ENCODE results near the gene ATCAY. TPM values are rescaled to one million over a fixed set of nuclear protein-coding genes. Genes with fewer than 3 reads are reported as not detected.

ATCAY gene
- total RNA-seq, 4 donors from 2014 or later: not detected

DNA sequence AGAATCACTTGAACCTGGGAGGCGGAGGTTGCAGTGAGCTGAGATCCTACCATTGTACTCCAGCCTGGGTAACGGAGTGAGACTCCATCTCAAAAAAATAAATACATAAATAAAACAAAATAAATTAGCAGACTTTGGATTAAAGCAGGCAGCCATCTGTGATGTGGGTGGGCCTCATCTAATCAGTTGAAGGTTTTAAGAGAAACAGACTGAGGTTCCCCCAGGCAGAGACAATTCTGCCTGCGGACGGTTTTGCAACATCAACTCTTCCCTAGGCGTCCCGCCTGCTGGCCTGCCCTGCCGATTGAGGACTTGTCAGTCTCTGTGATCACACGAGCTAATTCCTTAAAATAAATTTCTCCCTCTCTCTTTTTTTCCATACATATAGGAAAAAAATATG, 23.7 kb downstream of the ATCAY start:
- Histone ChIP-seq H3K36me3 (no peaks in the 10 kb centered on the region), H3K9me3 (no peaks in the 10 kb centered on the region), H3K4me1 (no peaks in the 10 kb centered on the region), H3K27me3 (peaks cover 13% of the 10 kb centered on the region), H3K4me3 (no peak overlapping the region), H3K27ac (no peak overlapping the region)
- TF ChIP-seq EP300 (IDR thresholded peaks at IDR 0.05) (no peak), POLR2AphosphoS5 (IDR thresholded peaks at IDR 0.05) (no peak), POLR2A (IDR thresholded peaks at IDR 0.05) (no peak)
- TF ChIP-seq, protein P1, sequence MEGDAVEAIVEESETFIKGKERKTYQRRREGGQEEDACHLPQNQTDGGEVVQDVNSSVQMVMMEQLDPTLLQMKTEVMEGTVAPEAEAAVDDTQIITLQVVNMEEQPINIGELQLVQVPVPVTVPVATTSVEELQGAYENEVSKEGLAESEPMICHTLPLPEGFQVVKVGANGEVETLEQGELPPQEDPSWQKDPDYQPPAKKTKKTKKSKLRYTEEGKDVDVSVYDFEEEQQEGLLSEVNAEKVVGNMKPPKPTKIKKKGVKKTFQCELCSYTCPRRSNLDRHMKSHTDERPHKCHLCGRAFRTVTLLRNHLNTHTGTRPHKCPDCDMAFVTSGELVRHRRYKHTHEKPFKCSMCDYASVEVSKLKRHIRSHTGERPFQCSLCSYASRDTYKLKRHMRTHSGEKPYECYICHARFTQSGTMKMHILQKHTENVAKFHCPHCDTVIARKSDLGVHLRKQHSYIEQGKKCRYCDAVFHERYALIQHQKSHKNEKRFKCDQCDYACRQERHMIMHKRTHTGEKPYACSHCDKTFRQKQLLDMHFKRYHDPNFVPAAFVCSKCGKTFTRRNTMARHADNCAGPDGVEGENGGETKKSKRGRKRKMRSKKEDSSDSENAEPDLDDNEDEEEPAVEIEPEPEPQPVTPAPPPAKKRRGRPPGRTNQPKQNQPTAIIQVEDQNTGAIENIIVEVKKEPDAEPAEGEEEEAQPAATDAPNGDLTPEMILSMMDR (IDR thresholded peaks at IDR 0.05): no peak
- no peak for DNase-seq (ENCODE audit: low spot score in 2 of 2)
- 88% methylated on average over 8 of the region's 8 CpGs for WGBS

DNA sequence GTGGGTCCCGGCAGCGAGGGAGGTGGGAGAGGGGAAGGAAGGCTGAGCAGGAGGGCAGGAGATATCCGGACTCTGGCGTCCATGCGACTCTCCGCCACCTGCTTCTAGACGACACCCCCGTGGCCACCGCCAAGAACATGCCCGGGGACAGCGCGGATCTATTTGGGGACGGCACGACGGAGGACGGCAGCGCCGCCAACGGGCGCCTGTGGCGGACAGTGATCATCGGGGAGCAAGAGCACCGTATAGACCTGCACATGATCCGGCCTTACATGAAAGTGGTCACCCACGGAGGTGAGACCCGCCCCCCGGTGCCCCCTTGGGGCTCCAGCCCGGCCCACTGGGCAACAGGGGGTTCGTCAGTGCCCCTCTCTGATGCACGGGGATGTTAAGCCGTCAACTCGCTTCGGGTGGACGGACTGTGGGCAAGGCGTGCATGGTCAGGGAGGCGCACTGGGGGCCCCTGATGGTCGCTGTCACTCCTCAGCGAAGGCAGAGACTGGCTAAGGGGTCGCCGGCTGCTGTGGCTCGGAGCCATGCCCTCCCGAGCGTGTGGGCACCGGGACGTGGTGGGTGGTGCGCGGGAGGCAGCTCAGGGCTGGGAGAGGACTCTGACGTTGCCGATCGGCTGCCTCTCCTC, 27.3 kb downstream of the ATCAY start:
- TF ChIP-seq POLR2A (IDR thresholded peaks at IDR 0.05) (no peak), POLR2AphosphoS5 (IDR thresholded peaks at IDR 0.05) (no peak), EP300 (IDR thresholded peaks at IDR 0.05) (no peak)
- TF ChIP-seq, protein P1 (IDR thresholded peaks at IDR 0.05): no peak
- no peaks in the 10 kb centered on the region for H3K4me1 ChIP-seq
- H3K36me3 ChIP-seq: no peaks in the 10 kb centered on the region
- DNase-seq (ENCODE audit: low spot score in 2 of 2): no peak
- no peak overlapping the region for H3K4me3 ChIP-seq
- H3K9me3 ChIP-seq: no peaks in the 10 kb centered on the region
- H3K27ac ChIP-seq: no peak overlapping the region
- H3K27me3 ChIP-seq: peaks cover 11% of the 10 kb centered on the region
- 85% methylated on average over 46 of the region's 50 CpGs for WGBS

DNA sequence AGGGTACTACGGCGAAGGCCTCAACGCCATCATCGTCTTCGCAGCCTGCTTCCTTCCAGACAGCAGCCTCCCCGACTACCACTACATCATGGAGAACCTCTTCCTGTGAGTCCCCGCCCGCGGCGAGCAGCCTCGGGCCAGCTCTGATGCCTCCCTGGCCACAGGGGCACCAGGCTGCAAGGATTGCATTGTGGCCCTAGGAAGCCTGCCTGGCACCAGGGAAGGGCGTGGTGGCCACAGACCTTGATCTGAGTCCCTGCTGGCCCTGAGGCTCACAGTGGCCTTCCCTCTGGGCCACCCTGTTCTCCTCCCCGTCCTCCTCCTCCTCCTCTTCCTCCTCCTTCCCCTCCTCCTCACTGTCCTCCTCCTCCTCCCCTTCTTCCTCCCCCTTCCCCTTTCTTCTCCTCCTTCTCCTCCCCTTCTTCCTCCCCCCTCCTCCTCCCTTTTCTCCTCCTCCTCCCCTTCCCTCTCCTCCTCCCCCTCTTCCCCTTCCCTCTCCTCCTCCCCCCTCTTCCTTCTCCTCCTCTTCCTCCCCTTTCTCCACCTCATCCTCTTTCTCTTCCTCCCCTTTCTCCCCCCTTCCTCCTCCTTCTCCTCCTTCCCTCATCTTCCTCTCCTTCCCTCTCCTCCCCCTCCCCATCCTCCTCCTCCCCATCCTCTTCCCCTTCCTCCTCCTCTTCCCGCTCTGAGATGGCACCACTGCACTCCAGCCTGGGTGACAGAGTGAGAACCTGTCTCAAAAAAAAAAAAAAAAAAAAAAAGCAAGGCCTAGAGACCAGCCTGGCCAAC, 28.0 kb downstream of the ATCAY start:
- Histone ChIP-seq H3K36me3 (no peaks in the 10 kb centered on the region), H3K4me3 (no peak overlapping the region), H3K4me1 (no peaks in the 10 kb centered on the region), H3K27ac (no peak overlapping the region), H3K9me3 (no peaks in the 10 kb centered on the region), H3K27me3 (peaks cover 10% of the 10 kb centered on the region)
- DNase-seq (ENCODE audit: low spot score in 2 of 2): no peak
- 63% methylated on average over 13 of the region's 14 CpGs for WGBS
- TF ChIP-seq, protein P1 (IDR thresholded peaks at IDR 0.05): no peak

DNA sequence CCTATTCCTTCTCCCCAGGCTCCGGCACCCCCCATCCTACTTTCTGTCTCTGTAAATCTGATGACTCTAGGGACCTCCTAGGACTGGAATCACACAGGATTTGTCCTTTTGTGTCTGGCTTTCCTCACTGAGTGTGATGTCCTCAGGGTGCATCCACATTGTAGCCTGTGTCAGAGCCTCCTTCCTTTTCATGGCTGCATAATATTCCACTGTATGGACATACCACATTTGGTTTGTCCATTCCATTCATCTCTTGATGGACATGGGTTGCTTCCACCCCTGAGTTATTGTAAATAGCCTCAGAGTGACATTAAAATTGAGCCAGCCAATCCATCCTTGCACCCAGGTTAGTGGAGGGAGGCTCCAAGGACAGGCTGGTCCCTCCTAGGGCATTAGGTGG, 29.6 kb downstream of the ATCAY start:
- 92% methylated on average over 1 of the region's 1 CpG for WGBS
- Histone ChIP-seq H3K27ac (no peak overlapping the region), H3K4me3 (no peak overlapping the region), H3K9me3 (no peaks in the 10 kb centered on the region), H3K36me3 (no peaks in the 10 kb centered on the region), H3K27me3 (peaks cover 10% of the 10 kb centered on the region), H3K4me1 (no peaks in the 10 kb centered on the region)
- no peak for TF ChIP-seq POLR2AphosphoS5 (IDR thresholded peaks at IDR 0.05)
- DNase-seq (ENCODE audit: low spot score in 2 of 2): no peak

DNA sequence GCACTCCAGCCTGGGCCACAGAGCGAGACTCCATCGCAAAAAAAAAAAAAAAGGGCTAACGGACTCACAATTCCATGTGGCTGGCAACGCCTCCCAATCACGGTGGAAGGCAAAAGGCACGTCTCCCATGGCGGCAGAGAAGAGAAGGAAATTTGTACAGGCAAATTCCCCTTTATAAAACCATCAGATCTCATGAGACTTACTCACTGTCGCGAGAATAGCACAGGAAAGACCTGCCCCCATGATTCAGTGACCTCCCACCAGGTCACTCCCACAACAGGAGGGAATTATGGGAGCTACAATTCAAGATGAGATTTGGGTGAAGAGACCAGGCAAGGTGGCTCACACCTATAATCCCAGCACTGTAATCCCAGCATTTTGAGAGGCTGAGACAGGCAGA, 33.7 kb downstream of the ATCAY start:
- Histone ChIP-seq H3K4me3 (no peak overlapping the region), H3K27me3 (no peaks in the 10 kb centered on the region), H3K36me3 (no peaks in the 10 kb centered on the region), H3K4me1 (no peaks in the 10 kb centered on the region), H3K9me3 (no peaks in the 10 kb centered on the region), H3K27ac (no peak overlapping the region)
- 83% methylated on average over 9 of the region's 9 CpGs for WGBS
- no peak for DNase-seq (ENCODE audit: low spot score in 2 of 2)
- no peak for TF ChIP-seq POLR2A (IDR thresholded peaks at IDR 0.05)
- TF ChIP-seq, protein P1 (IDR thresholded peaks at IDR 0.05): no peak
- TF ChIP-seq POLR2AphosphoS5 (IDR thresholded peaks at IDR 0.05): no peak
- no peak for TF ChIP-seq EP300 (IDR thresholded peaks at IDR 0.05)

Data from suprapubic skin (tissue), 4 donors.